Adrenal gland (tissue), 12 donors: ENCODE results near the gene BSND. TPM values are rescaled to one million over a fixed set of nuclear protein-coding genes. Genes with fewer than 3 reads are reported as not detected.

ENCODE experiments used
- DNase-seq, 7 donors: peaks; one replicate each; pipeline ENCODE4 v3.0.0-alpha.2; 2019 to 2020
- H3K27ac ChIP-seq, 5 donors: fragments of 200-600 bp; sonication (generic) in 4 of 5; 1 replicate in 3 of 5; 2 replicates in 2 of 5; pipeline versions ENCODE4 v1.5.1 to v1.8.0; 2016 to 2020; ENCODE audit warnings: mild to moderate bottlenecking in 1 of 5
- H3K27me3 ChIP-seq: fragments of 200-600 bp; 2 replicates; pipeline ENCODE4 v1.8.0; 2021
- H3K36me3 ChIP-seq, 2 donors: fragments of 200-600 bp; replicated peaks in 1 of 2; 1 replicate in 1 of 2; 2 replicates in 1 of 2; pipeline versions ENCODE4 v1.5.1 to v1.8.0; 2018 to 2022
- H3K4me1 ChIP-seq, 2 donors: fragments of 200-600 bp; replicated peaks in 1 of 2; 1 replicate in 1 of 2; 2 replicates in 1 of 2; pipeline versions ENCODE4 v1.5.1 to v1.8.0; 2018 to 2021
- H3K4me3 ChIP-seq, 4 donors: fragments of 200-600 bp; sonication (generic) in 3 of 4; one replicate each; pipeline ENCODE4 v1.5.1; 2016 to 2018
- H3K9me3 ChIP-seq, 3 donors: fragments of 200-600 bp; sonication (generic) in 1 of 3; replicated peaks in 1 of 3; 1 replicate in 2 of 3; 2 replicates in 1 of 3; pipeline versions ENCODE4 v1.5.1 to v1.8.0; 2016 to 2021
- POLR2A ChIP-seq, 2 donors: fragments of 450-650 bp; IDR thresholded peaks; one replicate each; pipeline ENCODE4 v1.6.1; 2017; ENCODE audit warnings: antibody characterized with exemption in 2 of 2, mild to moderate bottlenecking in 2 of 2, moderate library complexity in 1 of 2
- WGBS, 4 donors: extraction: QIAGEN DNeasy Blood & Tissue Kit in 2 of 4; methylation state at CpG; one replicate each; pipeline versions ENCODE4 v1.1.5 to v1.1.7; 2013 to 2017; 5-methylcytosine and 5-hydroxymethylcytosine counted together
- intact Hi-C, 2 donors: fragments of 100-400 bp; cut with DNase I; formaldehyde crosslinking; loops; one replicate each; pipeline versions ENCODE4 v1.14.1 to v1.15.0; 2022 to 2023
- polyA plus RNA-seq, 3 donors: library from polyadenylated mRNA; stranded (reverse); fragments of 200-250 nt in 2 of 3; fragments of 350-450 nt in 1 of 3; fragmentation: Illumina TruSeq in 1 of 3; extraction: RNeasy Lipid Tissue Mini Kit (QIAGEN cat#74804) in 1 of 3; gene quantifications; one replicate each; pipeline ENCODE4 v1.2.3, GENCODE V29; 2013 to 2014
- total RNA-seq, 9 donors: library from RNA; depleted of rRNA in 4 of 9; stranded (reverse); fragments of >200 nt in 4 of 9; fragments of 120-200 nt in 1 of 9; fragmentation: NEBNext Ultra II Directional in 1 of 9; extraction: Animal tissue kit (Norgen Biotek cat#: 25700) in 1 of 9; gene quantifications; one replicate each; pipeline versions ENCODE4 v1.1.0 to v1.2.4, GENCODE V29; 2013 to 2023
- TF ChIP-seq, protein P1 (sequence below), 6 experiments: fragments of 450-650 bp in 4 of 6; fragments of 200-600 bp in 2 of 6; sonication (generic) in 1 of 6; IDR thresholded peaks; 1 replicate in 5 of 6; 2 replicates in 1 of 6; pipeline versions ENCODE4 v1.5.1 to v1.8.0; 2016 to 2021; ENCODE audit warnings: antibody characterized with exemption in 6 of 6, mild to moderate bottlenecking in 2 of 6, moderate library complexity in 1 of 6
- donor health status: healthy with polysubstance abuse.
- donor health status: Bipolar disorder and iron deficiency.
- donor health status: DM: yes; HTN: yes; CAD: no.
- donor health status: DM: no; HTN: no; CAD: no.
- donor health status: DM: no; HTN: no; CAD: no.
- donor health status: DM: yes; HTN: yes; CAD: no.

Gene BSND
- total and polyA plus RNA-seq, 12 donors, result 0.04 to 0.44 (median 0.08) TPM; not detected in 9

DNA sequence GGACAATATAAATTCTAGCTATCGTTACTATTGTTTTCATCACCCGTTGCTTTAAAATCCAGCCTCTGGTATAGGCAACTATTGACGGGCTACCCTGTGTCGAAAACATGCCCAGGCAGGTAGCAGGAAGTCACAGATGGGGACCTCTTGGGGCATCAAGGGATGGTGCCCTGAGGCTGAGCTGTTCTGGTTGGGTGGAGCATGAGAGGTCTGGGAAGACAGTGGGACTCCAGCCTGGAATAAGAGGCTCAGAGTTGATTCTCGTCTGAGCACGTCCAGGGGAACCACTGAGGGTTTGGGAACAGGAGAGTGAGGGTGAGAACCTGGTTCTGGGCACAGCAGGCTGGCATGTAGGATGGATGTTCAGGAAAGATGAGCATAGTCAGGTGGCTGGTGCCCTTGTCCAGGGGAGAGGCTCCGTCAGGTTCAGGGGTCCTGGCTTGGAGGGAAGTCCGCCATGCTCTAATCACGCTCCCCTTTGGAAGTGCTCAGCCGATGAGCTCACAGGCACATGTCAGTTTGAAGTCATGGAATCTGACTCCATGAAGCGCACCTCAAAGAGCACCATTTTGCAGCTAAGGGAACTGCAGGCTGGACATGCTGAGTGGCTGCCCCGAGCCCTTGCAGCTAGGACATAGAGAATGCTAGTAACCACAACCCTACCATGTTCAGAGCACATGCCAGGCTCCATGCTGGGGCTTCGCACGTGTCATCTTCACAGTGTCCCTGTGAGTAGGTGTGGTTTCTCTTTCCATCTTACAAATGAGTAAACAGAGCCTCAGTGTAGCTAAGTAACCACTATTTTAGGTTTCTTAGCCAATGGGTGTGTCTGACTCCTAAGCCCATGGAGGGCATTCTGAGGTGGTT, 61.6 kb downstream of the BSND start:
- no peak overlapping the region for H3K4me3 ChIP-seq
- no peaks in the 10 kb centered on the region for H3K9me3 ChIP-seq
- intact Hi-C loops, result no loop called here
- H3K4me1 ChIP-seq, result peaks cover 0 to 6% of the 10 kb centered on the region in 2 donors
- no peak overlapping the region for H3K27ac ChIP-seq
- 88 to 96% (median 92%) methylated on average over 14 of the region's 14 CpGs for WGBS, 4 donors
- DNase-seq, result no peak
- H3K36me3 ChIP-seq, result no peaks in the 10 kb centered on the region
- no peak for TF ChIP-seq POLR2A (IDR thresholded peaks at IDR 0.05)
- TF ChIP-seq, protein P1, sequence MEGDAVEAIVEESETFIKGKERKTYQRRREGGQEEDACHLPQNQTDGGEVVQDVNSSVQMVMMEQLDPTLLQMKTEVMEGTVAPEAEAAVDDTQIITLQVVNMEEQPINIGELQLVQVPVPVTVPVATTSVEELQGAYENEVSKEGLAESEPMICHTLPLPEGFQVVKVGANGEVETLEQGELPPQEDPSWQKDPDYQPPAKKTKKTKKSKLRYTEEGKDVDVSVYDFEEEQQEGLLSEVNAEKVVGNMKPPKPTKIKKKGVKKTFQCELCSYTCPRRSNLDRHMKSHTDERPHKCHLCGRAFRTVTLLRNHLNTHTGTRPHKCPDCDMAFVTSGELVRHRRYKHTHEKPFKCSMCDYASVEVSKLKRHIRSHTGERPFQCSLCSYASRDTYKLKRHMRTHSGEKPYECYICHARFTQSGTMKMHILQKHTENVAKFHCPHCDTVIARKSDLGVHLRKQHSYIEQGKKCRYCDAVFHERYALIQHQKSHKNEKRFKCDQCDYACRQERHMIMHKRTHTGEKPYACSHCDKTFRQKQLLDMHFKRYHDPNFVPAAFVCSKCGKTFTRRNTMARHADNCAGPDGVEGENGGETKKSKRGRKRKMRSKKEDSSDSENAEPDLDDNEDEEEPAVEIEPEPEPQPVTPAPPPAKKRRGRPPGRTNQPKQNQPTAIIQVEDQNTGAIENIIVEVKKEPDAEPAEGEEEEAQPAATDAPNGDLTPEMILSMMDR (IDR thresholded peaks at IDR 0.05), result no peak
- no peaks in the 10 kb centered on the region for H3K27me3 ChIP-seq

DNA sequence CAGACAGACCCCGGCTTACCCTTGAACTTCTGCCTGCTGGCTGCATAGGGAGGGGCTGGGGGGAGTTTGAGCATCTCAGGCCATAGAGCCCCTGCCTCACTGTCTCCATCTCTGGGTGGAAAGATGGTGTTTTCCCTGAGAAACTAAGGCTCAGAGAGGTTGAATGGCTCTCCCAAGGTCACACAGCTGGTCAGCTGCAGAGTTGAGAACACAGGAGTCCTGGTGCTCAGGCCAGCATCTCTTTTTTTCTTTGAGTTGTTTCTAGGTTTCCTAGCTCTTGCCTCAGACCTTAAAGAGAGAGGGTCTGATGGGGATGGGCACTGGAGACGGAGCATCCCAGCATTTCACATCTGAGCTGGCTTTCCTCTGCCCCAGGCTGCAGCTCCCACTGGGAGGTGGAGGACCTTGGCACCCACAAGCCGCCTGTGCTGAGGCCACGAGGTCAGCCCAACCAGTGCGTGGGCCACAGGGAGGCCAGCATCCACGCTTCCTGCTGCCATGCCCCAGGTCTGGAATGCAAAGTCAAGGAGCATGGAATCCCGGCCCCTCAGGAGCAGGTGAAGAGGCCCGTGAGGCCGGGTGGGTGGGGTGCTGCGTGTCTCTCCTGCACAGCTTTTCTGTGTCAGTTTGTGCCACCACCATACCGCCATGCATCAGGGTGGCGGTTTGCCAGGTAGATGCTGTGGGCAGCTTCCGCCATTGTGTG, 62.4 kb downstream of the BSND start:
- Histone ChIP-seq H3K9me3 (no peaks in the 10 kb centered on the region), H3K27ac (no peak overlapping the region), H3K36me3 (no peaks in the 10 kb centered on the region), H3K27me3 (no peaks in the 10 kb centered on the region), H3K4me3 (no peak overlapping the region), H3K4me1 (peaks cover 0 to 8% of the 10 kb centered on the region in 2 donors)
- WGBS, 4 donors, result 40 to 83% (median 80%) methylated on average over 2 to 13 of the region's 13 CpGs
- no peak for DNase-seq
- TF ChIP-seq POLR2A (IDR thresholded peaks at IDR 0.05), result no peak
- intact Hi-C loops, result no loop called here

Other genes with a start within 250 kb of the BSND start
- 10 to 100 TPM in 1 of 9 donors, 1 to 10 TPM in 8; 3.8 to 16.1 (median 7.5) TPM for gene PARS2, start 234.4 kb upstream of the BSND start, total RNA-seq
- gene PARS2, start 234.4 kb upstream of the BSND start, polyA plus RNA-seq, result 1 to 10 TPM; 1.2 to 7.6 (median 1.4) TPM
- 1 to 10 TPM in 6 of 9 donors, under 1 TPM in 3; 0.09 to 2.3 (median 1.6) TPM for gene TTC22, start 197.6 kb upstream of the BSND start, total RNA-seq
- gene TTC22, start 197.6 kb upstream of the BSND start, polyA plus RNA-seq, result 1 to 10 TPM in 2 of 3 donors, under 1 TPM in 1; 0.81 to 2.3 (median 2.0) TPM
- gene DHCR24, start 111.7 kb upstream of the BSND start, total RNA-seq, result 1,000 to 10,000 TPM; 1,178 to 4,801 (median 3,190) TPM
- 1,000 to 10,000 TPM in 1 of 3 donors, 100 to 1,000 TPM in 2; 138 to 3,356 (median 348) TPM for gene DHCR24, start 111.7 kb upstream of the BSND start, polyA plus RNA-seq
- 10 to 100 TPM in 2 of 9 donors, 1 to 10 TPM in 7; 2.2 to 20.9 (median 7.8) TPM for gene TMEM61, start 18.3 kb upstream of the BSND start, total RNA-seq
- 1 to 10 TPM; 2.5 to 6.8 (median 3.7) TPM for gene TMEM61, start 18.3 kb upstream of the BSND start, polyA plus RNA-seq
- gene PCSK9, start 40.6 kb downstream of the BSND start, total RNA-seq, result 1 to 10 TPM in 1 of 9 donors, under 1 TPM in 7, not detected in 1; 0.11 to 1.4 (median 0.37) TPM
- under 1 TPM; 0.10 to 0.16 (median 0.15) TPM for gene PCSK9, start 40.6 kb downstream of the BSND start, polyA plus RNA-seq
- 10 to 100 TPM; 20.8 to 45.1 (median 26.7) TPM for gene USP24, start 216.4 kb downstream of the BSND start, total RNA-seq
- 10 to 100 TPM; 11.3 to 21.1 (median 15.4) TPM for gene USP24, start 216.4 kb downstream of the BSND start, polyA plus RNA-seq